Skeletal muscle satellite cell (primary cell): Measurements from ENCODE around the gene BMERB1.

ENCODE experiments used
- H3K27me3 ChIP-seq: 2 replicates; pipeline ENCODE4 v1.7.0; 2013; ENCODE audit warnings: low read length; ENCODE audit not compliant: control insufficient read depth, insufficient read depth
- H3K36me3 ChIP-seq: 2 replicates; pipeline ENCODE4 v1.7.0; 2013; ENCODE audit warnings: mild to moderate bottlenecking, control low read depth, low read length; ENCODE audit not compliant: insufficient read depth
- H3K4me1 ChIP-seq: 2 replicates; pipeline ENCODE4 v1.7.0; 2013; ENCODE audit warnings: low read length; ENCODE audit not compliant: control insufficient read depth, insufficient read depth
- H3K4me2 ChIP-seq: 2 replicates; pipeline ENCODE4 v1.7.0; 2013; ENCODE audit warnings: mild to moderate bottlenecking, low read length
- H3K4me3 ChIP-seq: 2 replicates; pipeline ENCODE4 v1.7.0; 2013; ENCODE audit warnings: low read length
- H3K9ac ChIP-seq: 2 replicates; pipeline ENCODE4 v1.7.0; 2013; ENCODE audit warnings: mild to moderate bottlenecking, low read depth, low read length, moderate library complexity
- H3K9me3 ChIP-seq: replicated peaks from 2 replicates; pipeline ENCODE4 v1.7.0; 2013; ENCODE audit warnings: mild to moderate bottlenecking, control low read depth, low read length

Gene BMERB1

GRCh38 chr16:15613676-15614075 lies 179.3 kb downstream of the BMERB1 start:
- Histone ChIP-seq H3K27me3 (no peaks in the 10 kb centered on the region), H3K9me3 (no peaks in the 10 kb centered on the region), H3K36me3 (peaks cover 61% of the 10 kb centered on the region), H3K9ac (no peak overlapping the region), H3K4me3 (no peak overlapping the region), H3K4me2 (no peak overlapping the region), H3K4me1 (peaks cover 8% of the 10 kb centered on the region)

- Histone ChIP-seq H3K4me1 (peaks cover 17% of the 10 kb centered on the region), H3K9ac (no peak overlapping the region), H3K9me3 (no peaks in the 10 kb centered on the region), H3K36me3 (peaks cover 73% of the 10 kb centered on the region), H3K27me3 (no peaks in the 10 kb centered on the region), H3K4me3 (no peak overlapping the region), H3K4me2 (no peak overlapping the region)
Measured at GRCh38 chr16:15616012-15616411, 181.6 kb downstream of the BMERB1 start.

- no peaks in the 10 kb centered on the region for H3K27me3 ChIP-seq
- H3K36me3 ChIP-seq, result peaks cover 75% of the 10 kb centered on the region
Measured at GRCh38 chr16:15616475-15617165, 182.2 kb downstream of the BMERB1 start.

GRCh38 chr16:15617901-15618300 lies 183.5 kb downstream of the BMERB1 start:
- Histone ChIP-seq H3K4me3 (no peak overlapping the region), H3K9ac (no peak overlapping the region), H3K27me3 (no peaks in the 10 kb centered on the region), H3K4me1 (peaks cover 17% of the 10 kb centered on the region), H3K4me2 (no peak overlapping the region), H3K9me3 (no peaks in the 10 kb centered on the region), H3K36me3 (peaks cover 72% of the 10 kb centered on the region)

More at GRCh38 chr16:15616475-15617165, 182.2 kb downstream of the BMERB1 start:
- Histone ChIP-seq H3K9me3 (no peaks in the 10 kb centered on the region), H3K4me3 (no peak overlapping the region), H3K4me1 (peaks cover 17% of the 10 kb centered on the region), H3K4me2 (no peak overlapping the region), H3K9ac (no peak overlapping the region)

- Histone ChIP-seq H3K4me2 (peak overlapping the region; percentile 20), H3K27me3 (no peaks in the 10 kb centered on the region), H3K9me3 (no peaks in the 10 kb centered on the region), H3K4me1 (peaks cover 17% of the 10 kb centered on the region), H3K4me3 (no peak overlapping the region), H3K36me3 (peaks cover 70% of the 10 kb centered on the region), H3K9ac (no peak overlapping the region)
Measured at GRCh38 chr16:15618392-15618791, 184.0 kb downstream of the BMERB1 start.

GRCh38 chr16:15620611-15621195 lies 186.3 kb downstream of the BMERB1 start:
- peaks cover 82% of the 10 kb centered on the region for H3K36me3 ChIP-seq
- H3K4me2 ChIP-seq, result no peak overlapping the region
- no peaks in the 10 kb centered on the region for H3K9me3 ChIP-seq
- H3K27me3 ChIP-seq, result no peaks in the 10 kb centered on the region
- H3K4me3 ChIP-seq, result no peak overlapping the region
- H3K4me1 ChIP-seq, result peaks cover 17% of the 10 kb centered on the region
- H3K9ac ChIP-seq, result no peak overlapping the region

GRCh38 chr16:15621456-15621855 lies 187.1 kb downstream of the BMERB1 start:
- Histone ChIP-seq H3K36me3 (peaks cover 76% of the 10 kb centered on the region), H3K4me2 (no peak overlapping the region), H3K9ac (no peak overlapping the region), H3K27me3 (no peaks in the 10 kb centered on the region), H3K4me3 (no peak overlapping the region), H3K9me3 (no peaks in the 10 kb centered on the region), H3K4me1 (peaks cover 17% of the 10 kb centered on the region)

- Histone ChIP-seq H3K9me3 (no peaks in the 10 kb centered on the region), H3K4me2 (no peak overlapping the region), H3K27me3 (no peaks in the 10 kb centered on the region), H3K4me1 (peaks cover 17% of the 10 kb centered on the region), H3K36me3 (peaks cover 71% of the 10 kb centered on the region), H3K9ac (no peak overlapping the region), H3K4me3 (no peak overlapping the region)
Measured at GRCh38 chr16:15621889-15622288, 187.5 kb downstream of the BMERB1 start.

- H3K9ac ChIP-seq, result no peak overlapping the region
- H3K27me3 ChIP-seq, result no peaks in the 10 kb centered on the region
- no peak overlapping the region for H3K4me2 ChIP-seq
- H3K36me3 ChIP-seq, result peaks cover 70% of the 10 kb centered on the region
- no peak overlapping the region for H3K4me3 ChIP-seq
- H3K4me1 ChIP-seq, result peaks cover 9% of the 10 kb centered on the region
- no peaks in the 10 kb centered on the region for H3K9me3 ChIP-seq
Measured at GRCh38 chr16:15631730-15632409, 197.5 kb downstream of the BMERB1 start.

GRCh38 chr16:15635926-15636325 lies 201.5 kb downstream of the BMERB1 start:
- Histone ChIP-seq H3K9me3 (no peaks in the 10 kb centered on the region), H3K27me3 (no peaks in the 10 kb centered on the region), H3K9ac (no peak overlapping the region), H3K4me2 (no peak overlapping the region), H3K4me1 (peaks cover 12% of the 10 kb centered on the region), H3K4me3 (no peak overlapping the region), H3K36me3 (peaks cover 66% of the 10 kb centered on the region)

- Histone ChIP-seq H3K4me1 (peaks cover 15% of the 10 kb centered on the region), H3K4me2 (no peak overlapping the region), H3K9me3 (no peaks in the 10 kb centered on the region), H3K27me3 (no peaks in the 10 kb centered on the region), H3K36me3 (peaks cover 62% of the 10 kb centered on the region), H3K4me3 (no peak overlapping the region), H3K9ac (no peak overlapping the region)
Measured at GRCh38 chr16:15636392-15636873, 202.0 kb downstream of the BMERB1 start.
